GM19240 (cell line): ENCODE data around the gene COX19.
"Not testable (repeated sequence)": the region's sequence is repeated elsewhere in the genome, so short reads cannot be mapped to it uniquely, and the experiment has no call there.

Experiments
- DNase-seq: peaks from one replicate; pipeline ENCODE4 v3.0.0; 2011; ENCODE audit warnings: low spot score; ENCODE audit not compliant: insufficient read length

The COX19 gene

DNA sequence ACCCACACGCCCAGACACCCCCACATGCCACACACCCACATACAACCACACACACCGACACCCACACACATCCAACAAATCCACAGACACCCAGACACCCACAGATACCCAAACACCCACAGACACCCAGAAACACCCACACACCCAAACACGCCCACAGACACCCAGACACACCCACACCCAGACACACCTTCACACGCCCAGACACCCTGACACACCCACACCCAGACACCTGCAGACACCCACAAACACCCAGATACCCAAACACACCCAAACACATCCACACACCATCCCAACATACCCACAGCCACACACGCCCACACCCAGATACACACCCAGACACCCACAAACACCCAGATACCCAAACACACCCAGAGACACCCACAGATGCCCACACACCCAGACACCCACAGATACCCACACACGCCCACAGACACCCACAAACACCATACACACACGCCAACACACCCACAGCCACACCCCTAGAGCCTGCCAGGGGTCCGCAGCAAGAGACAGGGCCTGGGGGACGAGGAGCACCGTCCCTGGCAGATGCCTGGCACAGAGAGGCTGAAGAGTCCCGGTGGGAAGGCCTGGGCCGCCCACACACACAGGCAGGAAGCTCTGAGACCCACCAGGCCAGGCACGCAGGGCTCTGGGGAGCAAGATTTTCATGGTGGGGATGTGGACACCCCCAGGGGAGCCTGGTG lies 36.1 kb upstream of the COX19 start:
- DNase-seq: no peak

DNA sequence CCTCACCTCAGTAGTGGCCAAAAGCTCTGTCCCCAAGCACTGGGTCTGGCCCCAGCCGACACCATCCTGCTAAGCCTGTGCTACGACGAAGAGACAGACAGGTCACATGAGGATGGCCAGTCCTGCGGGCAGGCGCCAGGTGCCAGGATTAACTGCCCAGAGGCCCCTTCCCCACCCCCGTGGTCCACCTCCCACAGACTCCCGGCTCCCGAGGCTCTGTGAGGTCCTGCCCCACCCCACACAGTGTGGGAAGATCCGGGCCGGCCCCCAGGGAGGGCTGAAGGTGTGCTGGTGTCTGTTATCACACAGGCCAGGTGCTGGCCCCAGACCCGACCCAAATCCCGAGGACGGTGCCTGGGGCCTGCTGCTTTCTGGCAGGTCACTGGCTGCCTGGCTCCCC lies 34.9 kb upstream of the COX19 start:
- DNase-seq: no peak

DNA sequence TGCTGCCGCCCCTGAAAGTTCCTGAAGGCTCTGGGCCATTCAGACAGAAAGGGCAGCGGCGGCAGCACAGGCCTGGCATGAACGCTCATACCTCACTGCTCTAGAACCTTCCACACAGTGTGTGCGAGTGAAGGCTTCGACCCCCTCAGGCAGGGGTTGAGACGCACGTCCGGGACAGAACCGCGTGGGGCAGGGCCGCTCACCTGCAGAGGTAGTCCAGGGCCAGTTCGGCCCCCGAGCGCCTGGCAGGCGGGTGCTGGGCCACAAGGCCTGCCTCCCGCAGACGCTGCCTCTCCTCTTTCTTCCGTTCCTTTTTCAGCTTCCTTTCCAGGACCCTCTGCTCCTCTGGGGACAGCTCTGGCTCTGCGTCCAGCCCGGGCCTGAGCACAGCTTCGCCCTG lies 34.4 kb upstream of the COX19 start:
- no peak for DNase-seq

DNA sequence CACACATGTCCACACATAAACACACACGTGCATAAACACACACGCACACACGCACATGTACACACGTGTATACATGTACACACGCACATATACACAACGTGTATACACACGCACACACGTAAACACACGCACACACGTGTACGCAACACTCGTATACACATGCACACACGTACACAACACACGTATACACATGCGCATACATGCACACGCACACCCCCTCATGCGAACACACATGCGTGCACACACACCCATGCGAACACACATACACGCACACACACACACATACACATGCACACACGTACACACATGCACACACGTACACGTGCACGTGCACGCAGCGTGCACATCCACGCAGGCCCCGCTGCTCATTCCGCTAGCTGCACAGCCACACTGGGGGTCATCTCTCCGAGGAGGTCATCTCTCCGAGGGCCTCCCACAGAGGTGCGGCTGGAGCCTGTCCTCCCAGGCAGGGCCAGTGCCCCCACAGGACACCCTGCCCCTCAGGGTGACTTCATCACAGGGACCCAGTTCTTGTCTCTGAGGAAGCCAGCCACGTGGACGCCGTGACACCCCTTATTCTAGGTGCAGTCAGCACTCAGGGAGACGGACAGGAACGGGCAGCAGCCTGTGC lies 33.5 kb upstream of the COX19 start:
- DNase-seq: no peak

DNA sequence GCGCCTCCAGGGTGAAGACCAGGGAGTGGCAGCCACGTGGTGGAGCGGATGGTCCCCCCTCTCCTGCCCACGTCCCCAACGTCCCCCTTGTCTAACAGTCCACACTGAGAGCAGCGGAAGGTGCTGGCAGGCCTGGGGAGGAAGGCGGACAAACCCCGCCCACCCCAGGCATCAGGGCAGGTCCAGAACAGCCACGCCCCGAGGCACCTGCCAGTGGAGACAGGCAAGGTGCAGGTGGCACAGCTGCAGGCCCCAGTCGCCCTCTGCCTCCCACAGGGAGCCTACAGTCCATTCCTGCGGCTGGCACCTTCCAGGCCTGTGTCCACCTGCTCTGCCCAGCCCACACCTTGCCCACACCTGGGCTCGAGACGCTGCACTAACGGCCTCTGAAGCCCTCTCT lies 32.6 kb upstream of the COX19 start:
- DNase-seq: no peak

DNA sequence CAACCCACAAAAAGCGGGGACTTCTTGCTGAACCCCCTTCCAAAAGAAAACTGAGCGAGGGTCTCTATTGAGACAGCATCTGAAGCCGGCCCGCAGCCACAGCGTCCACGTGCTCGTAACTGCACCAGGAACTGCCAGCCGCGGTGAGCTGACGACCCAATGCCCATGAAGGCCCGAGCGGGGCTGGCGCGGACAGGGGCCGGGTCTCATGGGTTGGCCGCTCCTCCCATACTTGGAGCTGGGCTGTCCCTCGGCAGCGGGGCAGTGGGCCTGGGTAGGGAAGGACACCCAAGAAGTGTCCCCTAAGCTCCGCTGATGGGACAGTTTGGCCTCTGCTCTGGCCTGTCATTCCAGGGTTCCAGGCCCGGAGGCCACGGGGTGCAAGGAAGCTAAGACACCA lies 30.0 kb upstream of the COX19 start:
- DNase-seq: no peak

DNA sequence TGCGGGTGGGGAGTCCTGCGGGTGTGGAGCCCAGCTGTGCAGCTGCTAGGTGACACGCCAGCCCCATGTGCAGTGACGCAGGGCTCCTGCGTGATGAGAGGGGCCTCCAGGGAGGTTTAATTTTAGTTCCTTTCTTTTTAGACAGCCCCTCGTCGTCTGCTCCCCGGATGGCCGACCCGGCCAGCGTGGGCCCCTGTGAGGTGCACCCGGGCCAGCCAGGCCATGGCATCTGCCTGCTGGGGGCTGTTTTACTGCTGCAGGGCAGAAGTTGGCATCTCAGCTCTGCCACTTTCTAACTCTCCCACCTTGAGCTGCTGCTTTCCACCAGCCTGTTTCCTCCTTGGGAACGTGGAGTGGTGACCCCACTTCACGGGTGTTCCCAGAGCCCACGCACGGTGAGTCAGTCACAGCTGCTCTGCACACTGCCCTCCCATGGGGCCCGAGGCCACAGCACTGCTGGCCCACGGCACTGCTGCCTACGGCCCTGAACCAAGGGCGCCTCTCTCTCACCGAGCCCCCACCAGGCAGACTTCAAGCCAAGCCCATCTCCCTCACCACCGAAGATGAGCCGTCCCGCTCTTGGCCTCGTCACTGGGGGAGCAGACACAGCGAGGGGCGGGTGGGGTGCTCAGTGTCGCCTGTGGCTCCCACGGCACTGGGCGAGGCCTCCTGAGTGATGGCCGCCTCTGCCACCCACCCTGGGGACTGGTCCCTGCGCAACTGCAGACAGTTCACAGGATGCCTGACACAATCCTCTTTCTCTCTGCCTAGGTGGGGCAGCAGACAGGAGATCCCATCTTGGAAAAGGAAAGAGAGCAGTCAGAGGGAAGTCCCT lies 28.9 kb upstream of the COX19 start:
- DNase-seq: no peak

DNA sequence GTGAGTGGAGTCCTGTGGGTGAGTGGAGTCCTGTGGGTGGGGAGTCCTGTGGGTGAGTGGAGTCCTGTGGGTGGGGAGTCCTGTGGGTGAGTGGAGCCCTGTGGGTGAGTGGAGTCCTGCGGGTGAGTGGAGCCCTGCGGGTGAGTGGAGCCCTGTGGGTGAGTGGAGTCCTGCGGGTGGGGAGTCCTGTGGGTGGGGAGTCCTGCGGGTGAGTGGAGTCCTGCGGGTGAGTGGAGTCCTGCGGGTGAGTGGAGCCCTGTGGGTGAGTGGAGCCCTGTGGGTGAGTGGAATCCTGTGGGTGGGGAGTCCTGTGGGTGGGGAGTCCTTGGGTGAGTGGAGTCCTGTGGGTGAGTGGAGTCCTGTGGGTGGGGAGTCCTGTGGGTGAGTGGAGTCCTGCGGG lies 27.1 kb upstream of the COX19 start:
- DNase-seq: not testable (repeated sequence)

DNA sequence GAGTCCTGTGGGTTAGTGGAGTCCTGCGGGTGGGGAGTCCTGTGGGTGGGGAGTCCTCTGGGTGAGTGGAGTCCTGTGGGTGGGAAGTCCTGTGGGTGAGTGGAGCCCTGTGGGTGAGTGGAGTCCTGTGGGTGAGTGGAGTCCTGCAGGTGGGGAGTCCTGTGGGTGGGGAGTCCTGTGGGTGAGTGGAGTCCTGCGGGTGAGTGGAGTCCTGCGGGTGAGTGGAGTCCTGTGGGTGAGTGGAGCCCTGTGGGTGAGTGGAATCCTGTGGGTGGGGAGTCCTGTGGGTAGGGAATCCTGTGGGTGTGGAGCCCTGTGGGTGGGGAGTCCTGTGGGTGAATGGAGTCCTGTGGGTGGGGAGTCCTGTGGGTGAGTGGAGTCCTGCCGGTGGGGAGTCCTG lies 26.7 kb upstream of the COX19 start:
- DNase-seq: not testable (repeated sequence)

DNA sequence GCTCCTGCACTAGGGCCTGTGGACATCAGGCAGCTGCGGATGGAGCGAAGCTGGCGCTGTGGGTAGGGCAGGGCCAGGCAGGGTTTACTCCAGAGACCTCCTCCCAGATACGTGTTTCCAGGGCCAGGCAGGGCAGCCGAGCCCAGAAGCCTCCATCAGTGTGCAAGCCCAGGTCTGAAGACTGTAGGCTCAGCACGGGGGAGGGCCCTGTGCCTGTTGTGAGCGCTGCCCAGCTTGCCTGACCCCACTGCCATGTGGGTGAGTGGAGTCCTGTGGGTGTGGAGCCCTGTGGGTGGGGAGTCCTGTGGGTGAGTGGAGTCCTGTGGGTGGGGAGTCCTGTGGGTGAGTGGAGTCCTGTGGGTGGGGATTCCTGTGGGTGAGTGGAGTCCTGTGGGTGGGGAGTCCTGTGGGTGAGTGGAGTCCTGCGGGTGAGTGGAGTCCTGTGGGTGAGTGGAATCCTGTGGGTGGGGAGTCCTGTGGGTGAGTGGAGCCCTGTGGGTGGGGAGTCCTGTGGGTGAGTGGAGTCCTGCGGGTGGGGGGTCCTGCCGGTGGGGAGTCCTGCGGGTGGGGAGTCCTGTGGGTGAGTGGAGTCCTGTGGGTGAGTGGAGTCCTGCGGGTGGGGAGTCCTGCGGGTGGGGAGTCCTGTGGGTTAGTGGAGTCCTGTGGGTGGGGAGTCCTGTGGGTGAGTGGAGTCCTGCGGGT lies 25.9 kb upstream of the COX19 start:
- not testable (repeated sequence) for DNase-seq

DNA sequence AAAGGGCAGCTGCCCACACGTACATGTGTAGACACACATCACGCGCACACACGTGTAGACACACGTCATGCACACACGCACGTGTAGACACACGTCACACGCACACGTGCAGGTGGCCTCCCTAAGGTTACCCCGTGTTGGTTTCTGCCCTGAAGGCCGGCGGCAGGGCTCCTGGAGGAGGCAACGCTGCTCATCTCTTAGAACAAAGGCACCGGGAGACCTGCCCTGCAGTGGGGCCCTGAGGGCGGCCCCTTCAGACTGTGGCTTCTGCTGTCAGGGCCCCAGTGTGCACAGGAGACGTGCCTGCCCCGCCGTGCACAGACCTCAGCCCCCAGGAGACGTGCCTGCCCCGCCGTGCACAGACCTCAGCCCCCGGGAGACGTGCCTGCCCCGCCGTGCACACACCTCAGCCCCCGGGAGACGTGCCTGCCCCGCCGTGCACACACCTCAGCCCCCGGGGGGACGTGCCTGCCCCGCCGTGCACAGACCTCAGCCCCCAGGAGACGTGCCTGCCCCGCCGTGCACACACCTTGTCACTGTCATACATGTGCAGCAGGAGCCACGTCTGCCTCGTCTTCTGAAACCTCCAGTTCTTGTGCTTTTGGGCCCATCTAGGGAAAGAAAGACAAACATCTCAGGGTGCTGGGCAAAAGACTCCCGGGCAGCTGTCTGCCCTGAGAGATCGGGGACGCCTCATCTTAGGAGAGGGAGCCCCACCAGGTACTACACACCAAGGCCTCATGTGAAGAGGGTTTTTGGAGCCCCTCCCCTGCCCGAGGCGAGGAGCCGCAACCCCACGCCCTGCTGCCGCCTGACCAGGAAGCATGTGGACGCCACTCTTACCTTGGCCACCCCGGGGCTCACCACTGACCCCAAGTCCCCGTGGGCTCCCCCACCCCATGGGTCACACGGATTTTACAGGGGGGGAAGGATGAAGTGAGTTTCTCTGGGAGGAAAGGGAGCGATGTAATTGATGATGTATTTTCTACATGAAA lies 24.9 kb upstream of the COX19 start:
- DNase-seq: no peak

DNA sequence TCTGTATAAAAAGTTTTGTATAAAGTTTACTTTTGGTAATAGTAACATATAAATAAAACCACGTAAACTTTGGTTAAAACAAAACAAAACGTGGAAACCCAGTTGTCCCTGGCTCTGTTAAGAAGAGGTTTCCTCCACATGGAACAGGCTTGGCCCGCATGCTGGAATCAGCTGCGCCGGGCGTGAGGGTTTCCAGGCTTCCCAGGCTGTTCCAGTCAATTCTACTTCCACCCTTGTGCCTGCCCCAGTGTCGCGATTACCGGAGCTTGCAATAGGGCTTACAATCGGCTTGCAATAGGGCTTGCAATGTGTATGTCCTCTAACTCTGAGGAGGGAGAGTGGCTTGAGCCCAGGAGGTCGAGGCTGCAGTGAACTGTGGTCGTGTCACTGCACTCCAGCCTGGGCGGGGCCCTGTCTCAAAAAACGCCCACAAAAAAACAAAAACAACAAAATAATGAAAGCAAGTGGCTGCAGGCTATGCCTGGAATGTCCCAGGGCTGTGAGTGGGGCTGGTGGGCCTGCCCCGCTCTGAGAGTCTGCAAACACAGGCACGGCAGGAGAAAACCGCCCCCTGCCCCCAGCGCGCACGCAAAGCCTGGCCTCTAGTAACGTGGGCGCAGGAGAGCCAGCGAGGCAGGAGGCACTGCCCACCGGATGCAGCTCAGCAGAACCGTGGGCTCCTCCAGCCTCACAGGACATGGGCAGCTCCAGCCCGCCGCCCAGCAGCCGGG lies 24.0 kb upstream of the COX19 start:
- no peak for DNase-seq

DNA sequence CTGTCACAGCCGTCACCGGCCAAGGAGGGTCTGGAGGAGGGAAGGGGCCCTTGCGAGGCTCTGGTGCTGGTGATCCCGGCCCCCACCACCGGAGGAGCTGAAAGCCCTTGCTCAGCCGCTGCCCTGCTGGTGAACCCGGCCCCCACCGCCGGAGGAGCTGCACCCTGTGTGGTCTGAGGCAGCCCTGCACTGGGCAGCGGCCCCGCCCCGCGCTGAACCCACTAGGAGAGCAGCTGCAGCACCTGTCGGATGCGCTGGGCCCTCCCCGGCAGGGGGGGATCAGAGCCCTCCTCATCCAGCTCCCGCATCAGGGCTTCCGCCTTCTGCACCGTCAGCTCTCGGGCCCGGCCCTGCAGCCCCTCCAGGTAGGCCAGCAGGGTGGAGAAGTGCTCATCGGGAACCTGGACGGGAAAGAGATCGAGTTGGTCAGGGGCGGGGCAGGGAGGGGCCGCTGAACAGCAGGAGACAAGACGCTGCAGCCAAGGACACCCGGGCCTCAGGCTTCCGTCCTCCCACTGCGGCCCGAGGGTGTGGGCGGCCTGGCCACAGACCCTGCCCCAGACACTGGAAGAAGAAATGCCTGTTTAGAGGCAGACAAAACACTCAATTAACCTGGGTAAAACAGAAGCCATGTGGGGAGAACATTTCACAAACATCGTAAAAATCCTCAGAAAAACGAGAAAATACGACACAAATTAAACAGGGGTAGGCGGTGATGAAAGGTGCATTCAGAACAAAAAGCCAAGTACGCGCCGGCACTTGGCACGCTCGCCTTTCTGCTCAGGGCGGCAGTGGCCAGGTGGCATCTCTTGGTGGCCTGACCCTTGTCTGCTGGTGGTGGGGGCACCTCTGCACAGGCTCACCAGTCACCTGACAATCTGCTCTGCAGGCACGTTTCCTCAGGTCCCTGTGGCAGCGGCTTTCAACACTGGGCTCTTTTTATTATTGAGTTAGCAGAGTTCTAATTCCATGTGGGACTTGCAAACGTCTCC lies 22.4 kb upstream of the COX19 start:
- no peak for DNase-seq

DNA sequence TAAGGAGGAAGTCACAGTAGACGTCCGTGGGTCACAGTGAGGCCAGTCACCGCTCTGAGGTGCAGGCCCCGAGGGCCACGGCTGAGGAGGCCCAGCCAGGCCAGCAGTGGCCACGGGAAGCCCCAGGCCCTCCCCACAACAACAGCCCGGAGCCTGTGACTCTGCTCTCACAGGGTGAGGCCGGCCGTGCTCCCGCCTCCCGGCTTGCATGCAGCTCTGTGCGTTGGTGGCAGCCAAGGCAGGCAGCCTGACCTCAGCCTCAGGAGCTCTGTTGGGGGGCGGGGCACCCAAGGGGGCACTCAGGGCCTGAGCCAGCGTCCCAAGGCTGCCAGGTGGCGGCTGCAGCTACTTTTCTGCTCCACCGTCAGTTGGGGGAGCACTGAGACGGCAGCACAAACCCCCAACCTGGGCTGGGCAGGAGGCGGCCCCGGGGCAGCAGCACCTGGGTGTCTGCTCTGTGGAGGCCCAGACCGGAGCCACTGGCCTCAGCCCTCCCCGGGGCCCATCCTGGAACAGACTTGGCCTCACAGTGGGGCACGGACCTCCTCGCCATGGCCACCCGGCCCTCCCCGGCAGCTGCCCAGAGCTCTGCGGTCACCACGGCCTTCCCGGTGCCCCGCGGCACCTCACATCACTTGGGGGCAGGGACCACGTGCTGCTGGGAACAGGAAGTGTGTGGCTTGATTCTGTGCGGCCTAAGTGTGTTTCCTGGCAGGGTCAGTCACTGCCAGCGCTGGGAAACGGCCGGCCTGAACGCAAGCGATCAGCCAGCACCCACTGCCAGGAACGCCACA lies 20.9 kb upstream of the COX19 start:
- no peak for DNase-seq

DNA sequence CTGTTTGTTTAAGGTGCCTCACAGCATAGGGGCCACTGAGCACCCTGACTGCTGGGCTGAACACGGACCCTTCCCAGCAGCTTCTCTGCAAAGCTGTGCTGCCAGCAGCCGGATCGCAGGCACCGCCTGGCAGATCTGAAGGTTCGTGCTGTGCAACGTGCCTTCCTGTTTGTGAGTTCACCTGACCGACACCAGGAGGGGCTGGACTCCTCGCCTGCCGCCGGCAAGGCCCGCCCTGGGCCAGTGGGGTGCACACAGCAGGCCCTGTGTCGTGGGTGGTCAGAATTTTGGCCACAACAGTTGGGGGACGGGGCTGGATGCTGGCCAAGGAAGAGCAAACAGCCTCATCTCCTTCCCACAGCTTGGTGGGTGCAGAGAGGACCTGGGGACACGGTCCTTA lies 20.2 kb upstream of the COX19 start:
- no peak for DNase-seq

DNA sequence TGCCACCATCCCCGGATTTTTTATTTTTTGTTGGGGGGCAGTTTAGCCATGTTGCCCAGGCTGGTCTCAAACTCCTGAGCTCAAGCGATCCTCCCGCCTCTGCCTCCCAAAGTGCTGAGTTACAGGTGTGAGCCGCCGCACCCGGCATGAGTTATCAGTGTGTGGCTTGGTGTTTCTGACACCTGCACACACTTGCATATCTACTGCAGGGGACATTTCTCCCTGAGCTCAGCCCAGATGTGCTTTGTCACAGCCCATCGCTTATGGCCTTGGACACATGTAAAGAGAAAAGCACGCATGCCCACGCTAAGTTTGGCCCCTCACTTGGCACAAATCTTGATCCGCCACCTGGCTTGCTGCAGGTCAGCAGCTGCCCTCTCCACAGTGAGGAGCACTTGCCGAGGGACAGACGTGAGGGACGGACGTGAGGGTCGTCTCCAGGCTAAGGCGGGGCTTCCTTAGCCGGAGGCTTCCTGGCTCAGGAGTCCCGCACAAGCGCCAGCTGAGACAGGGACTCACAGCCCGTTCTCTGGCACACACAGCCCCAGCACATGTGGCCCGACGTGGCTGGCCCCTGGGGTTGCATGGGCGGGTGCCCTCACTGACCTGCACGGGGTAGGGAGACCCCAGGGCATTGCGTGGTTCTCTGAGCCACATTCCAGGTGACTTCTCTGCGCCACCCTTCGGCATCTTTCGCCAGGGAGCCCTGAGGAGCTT lies 19.4 kb upstream of the COX19 start:
- no peak for DNase-seq
